Glutamatergic neuron (in vitro differentiated cells): ENCODE measurements around the gene PIGU. TPM values are rescaled to one million over a fixed set of nuclear protein-coding genes. Genes with fewer than 3 reads are reported as not detected.
"Not testable (repeated sequence)": the region's sequence is repeated elsewhere in the genome, so short reads cannot be mapped to it uniquely, and the experiment has no call there.

ENCODE experiments used
- DNase-seq: peaks from one replicate; pipeline ENCODE4 v3.0.0; 2022
- H3K27ac Mint-ChIP-seq: one replicate; pipeline ENCODE4 v1.8.0; 2020; ENCODE audit warnings: mild to moderate bottlenecking, mixed read lengths, inconsistent platforms; ENCODE audit not compliant: unreplicated experiment
- H3K27me3 Mint-ChIP-seq: one replicate; pipeline ENCODE4 v1.8.0; 2020; ENCODE audit warnings: mild to moderate bottlenecking, moderate library complexity, mixed read lengths, inconsistent platforms; ENCODE audit not compliant: unreplicated experiment
- H3K36me3 Mint-ChIP-seq: one replicate; pipeline ENCODE4 v1.8.0; 2020; ENCODE audit warnings: mild to moderate bottlenecking, mixed read lengths, inconsistent platforms; ENCODE audit not compliant: unreplicated experiment
- H3K4me1 Mint-ChIP-seq: one replicate; pipeline ENCODE4 v1.8.0; 2020; ENCODE audit warnings: mild to moderate bottlenecking, low read depth, mixed read lengths, inconsistent platforms; ENCODE audit not compliant: unreplicated experiment
- H3K4me3 Mint-ChIP-seq: one replicate; pipeline ENCODE4 v1.8.0; 2020; ENCODE audit warnings: mild to moderate bottlenecking, mixed read lengths, inconsistent platforms; ENCODE audit not compliant: unreplicated experiment
- H3K9me3 Mint-ChIP-seq: one replicate; pipeline ENCODE4 v1.8.0; 2020; ENCODE audit warnings: mild to moderate bottlenecking, moderate library complexity, mixed read lengths, inconsistent platforms; ENCODE audit not compliant: unreplicated experiment
- long read RNA-seq: library from polyadenylated mRNA; unstranded; transcript quantifications from one replicate; pipeline ENCODE4 v2.0.0, GENCODE V29; 2020; ENCODE audit not compliant: unreplicated experiment
- total RNA-seq: library from RNA; stranded (reverse); fragmentation: NEBNext Ultra II Directional; extraction: Animal tissue kit (Norgen Biotek cat#: 25700); gene quantifications from one replicate; pipeline ENCODE4 v1.2.1, GENCODE V29; 2021; ENCODE audit not compliant: unreplicated experiment
- TF ChIP-seq, protein P1 (sequence below): fragments of 200-600 bp; sonication (generic); IDR thresholded peaks from one replicate; pipeline ENCODE4 v1.5.0; 2021; ENCODE audit not compliant: partially characterized antibody, unreplicated experiment

The PIGU gene, protein sequence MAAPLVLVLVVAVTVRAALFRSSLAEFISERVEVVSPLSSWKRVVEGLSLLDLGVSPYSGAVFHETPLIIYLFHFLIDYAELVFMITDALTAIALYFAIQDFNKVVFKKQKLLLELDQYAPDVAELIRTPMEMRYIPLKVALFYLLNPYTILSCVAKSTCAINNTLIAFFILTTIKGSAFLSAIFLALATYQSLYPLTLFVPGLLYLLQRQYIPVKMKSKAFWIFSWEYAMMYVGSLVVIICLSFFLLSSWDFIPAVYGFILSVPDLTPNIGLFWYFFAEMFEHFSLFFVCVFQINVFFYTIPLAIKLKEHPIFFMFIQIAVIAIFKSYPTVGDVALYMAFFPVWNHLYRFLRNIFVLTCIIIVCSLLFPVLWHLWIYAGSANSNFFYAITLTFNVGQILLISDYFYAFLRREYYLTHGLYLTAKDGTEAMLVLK
- total RNA-seq, result 19.4 TPM
- long read RNA-seq, transcript PIGU-201 (12 exons, 1,632 nt), result major isoform, 15 of 17 reads
- long read RNA-seq, partial matches to known transcripts, result 1 of 17 reads
- long read RNA-seq, other reads (novel, unspliced or antisense), result 1 of 17 reads

- H3K4me3 Mint-ChIP-seq, result peak within 1 kb of the TSS; percentile 97
- H3K9me3 Mint-ChIP-seq, result no peaks in the 10 kb centered on the region
- TF ChIP-seq, protein P1, sequence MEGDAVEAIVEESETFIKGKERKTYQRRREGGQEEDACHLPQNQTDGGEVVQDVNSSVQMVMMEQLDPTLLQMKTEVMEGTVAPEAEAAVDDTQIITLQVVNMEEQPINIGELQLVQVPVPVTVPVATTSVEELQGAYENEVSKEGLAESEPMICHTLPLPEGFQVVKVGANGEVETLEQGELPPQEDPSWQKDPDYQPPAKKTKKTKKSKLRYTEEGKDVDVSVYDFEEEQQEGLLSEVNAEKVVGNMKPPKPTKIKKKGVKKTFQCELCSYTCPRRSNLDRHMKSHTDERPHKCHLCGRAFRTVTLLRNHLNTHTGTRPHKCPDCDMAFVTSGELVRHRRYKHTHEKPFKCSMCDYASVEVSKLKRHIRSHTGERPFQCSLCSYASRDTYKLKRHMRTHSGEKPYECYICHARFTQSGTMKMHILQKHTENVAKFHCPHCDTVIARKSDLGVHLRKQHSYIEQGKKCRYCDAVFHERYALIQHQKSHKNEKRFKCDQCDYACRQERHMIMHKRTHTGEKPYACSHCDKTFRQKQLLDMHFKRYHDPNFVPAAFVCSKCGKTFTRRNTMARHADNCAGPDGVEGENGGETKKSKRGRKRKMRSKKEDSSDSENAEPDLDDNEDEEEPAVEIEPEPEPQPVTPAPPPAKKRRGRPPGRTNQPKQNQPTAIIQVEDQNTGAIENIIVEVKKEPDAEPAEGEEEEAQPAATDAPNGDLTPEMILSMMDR, result peak; percentile 14
- H3K27ac Mint-ChIP-seq, result peak within 1 kb of the TSS; percentile 86
- H3K36me3 Mint-ChIP-seq, result no peaks in the 10 kb centered on the region
- DNase-seq, result peak; percentile 96
- peaks cover 2% of the 10 kb centered on the region for H3K27me3 Mint-ChIP-seq
- peaks cover 6% of the 10 kb centered on the region for H3K4me1 Mint-ChIP-seq
These were observed at the start of gene PIGU for GRCh38 chr20:34676642-34677373. Gene PIGU, minus strand, starts transcription at chr20:34677092. Its CDS starts 7 bp downstream, at chr20:34677085.

- Mint-ChIP-seq H3K9me3 (peaks cover 1% of the 10 kb centered on the region), H3K4me1 (no peaks in the 10 kb centered on the region), H3K4me3 (no peak overlapping the region), H3K27ac (no peak overlapping the region), H3K36me3 (peaks cover 10% of the 10 kb centered on the region), H3K27me3 (no peaks in the 10 kb centered on the region)
- TF ChIP-seq, protein P1, result no peak
- no peak for DNase-seq
These were observed 47.3 kb upstream of the PIGU start for GRCh38 chr20:34724172-34724571.

GRCh38 chr20:34722560-34722959, 45.7 kb upstream of the PIGU start:
- not testable (repeated sequence) for DNase-seq, H3K27ac Mint-ChIP-seq, H3K27me3 Mint-ChIP-seq, H3K4me3 Mint-ChIP-seq, H3K9me3 Mint-ChIP-seq, H3K4me1 Mint-ChIP-seq
- H3K36me3 Mint-ChIP-seq, result peaks cover 10% of the 10 kb centered on the region

- Mint-ChIP-seq H3K27me3 (no peaks in the 10 kb centered on the region), H3K9me3 (peaks cover 1% of the 10 kb centered on the region), H3K27ac (no peak overlapping the region), H3K4me3 (no peak overlapping the region), H3K36me3 (peaks cover under 1% of the 10 kb centered on the region), H3K4me1 (no peaks in the 10 kb centered on the region)
- TF ChIP-seq, protein P1, result no peak
- DNase-seq, result no peak
These were observed 43.4 kb upstream of the PIGU start for GRCh38 chr20:34720266-34720665.

DNA sequence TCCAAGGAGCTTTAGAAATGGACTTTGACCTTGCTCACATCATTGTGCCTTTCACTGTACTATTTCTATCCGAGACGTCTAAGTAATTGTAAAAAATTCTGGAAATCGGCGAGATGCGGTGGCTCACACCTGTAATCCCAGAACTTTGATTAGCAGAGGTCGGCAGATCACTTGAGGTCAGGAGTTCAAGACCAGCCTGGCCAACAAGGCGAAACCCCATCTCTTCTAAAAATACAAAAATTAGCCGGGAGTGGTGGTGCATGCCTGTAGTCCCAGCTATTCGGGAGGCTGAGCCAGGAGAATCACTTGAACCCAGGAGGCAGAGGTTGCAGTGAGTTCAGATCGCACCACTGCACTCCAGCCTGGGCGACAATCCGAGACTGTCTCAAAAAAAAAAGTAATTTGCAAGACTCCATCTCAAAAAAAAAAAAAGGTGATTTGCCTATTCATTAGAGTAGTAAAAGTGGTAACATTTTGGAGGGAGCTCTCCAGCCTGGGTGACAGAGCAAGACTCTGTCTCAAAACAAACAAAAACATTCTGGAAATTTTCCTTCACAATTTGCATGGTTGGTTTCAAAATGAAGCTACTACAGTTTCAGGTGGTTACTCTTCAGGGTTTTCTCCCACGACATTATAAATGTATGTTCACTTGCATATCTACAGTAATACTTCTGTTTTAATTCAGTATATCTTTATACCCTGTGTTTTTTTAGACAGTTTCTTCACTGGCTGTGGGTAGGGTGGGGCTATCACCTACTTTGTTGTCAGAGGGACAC, 42.5 kb upstream of the PIGU start:
- not testable (repeated sequence) for H3K27ac Mint-ChIP-seq, H3K4me1 Mint-ChIP-seq, H3K27me3 Mint-ChIP-seq, H3K4me3 Mint-ChIP-seq, DNase-seq, H3K9me3 Mint-ChIP-seq, H3K36me3 Mint-ChIP-seq
